Neural crest cell (in vitro differentiated cells): Measurements from ENCODE around the gene IWS1. TPM values are rescaled to one million over a fixed set of nuclear protein-coding genes. Genes with fewer than 3 reads are reported as not detected.

ENCODE experiments used
- DNase-seq: peaks from one replicate; pipeline ENCODE4 v3.0.0; 2021; ENCODE audit warnings: low read depth, mixed read lengths, low spot score
- H3K27ac Mint-ChIP-seq: one replicate; pipeline ENCODE4 v1.8.0; 2021; ENCODE audit warnings: mild to moderate bottlenecking, mixed read lengths; ENCODE audit not compliant: unreplicated experiment
- H3K27me3 Mint-ChIP-seq: 2 replicates; pipeline ENCODE4 v1.8.0; 2021; ENCODE audit warnings: low read depth, mild to moderate bottlenecking, mixed read lengths
- H3K36me3 Mint-ChIP-seq: 2 replicates; pipeline ENCODE4 v1.8.0; 2021; ENCODE audit warnings: low read depth, mild to moderate bottlenecking, mixed read lengths
- H3K4me1 Mint-ChIP-seq: 2 replicates; pipeline ENCODE4 v1.8.0; 2021; ENCODE audit warnings: mixed read lengths
- H3K4me3 Mint-ChIP-seq: one replicate; pipeline ENCODE4 v1.8.0; 2021; ENCODE audit warnings: mild to moderate bottlenecking, mixed read lengths
- H3K9me3 Mint-ChIP-seq: 2 replicates; pipeline ENCODE4 v1.8.0; 2021; ENCODE audit warnings: mixed read lengths
- CTCF ChIP-seq: fragments of 200-600 bp; sonication (generic); conservative IDR thresholded peaks from 2 replicates; pipeline ENCODE4 v1.5.0; 2021; ENCODE audit warnings: antibody characterized with exemption, mild to moderate bottlenecking
- total RNA-seq: library from RNA; stranded (reverse); gene quantifications from 2 replicates; pipeline ENCODE4 v1.2.1, GENCODE V29; 2021

IWS1 gene
- total RNA-seq, 1 donor from 2014 or later: 63.0 TPM

- H3K4me1 Mint-ChIP-seq: peaks cover 12% of the 10 kb centered on the region
- no peak for DNase-seq
- no peaks in the 10 kb centered on the region for H3K27me3 Mint-ChIP-seq
- no peaks in the 10 kb centered on the region for H3K9me3 Mint-ChIP-seq
- no peak overlapping the region for H3K27ac Mint-ChIP-seq
- no peak for TF ChIP-seq CTCF
- peaks cover 38% of the 10 kb centered on the region for H3K36me3 Mint-ChIP-seq
- H3K4me3 Mint-ChIP-seq: no peak overlapping the region
Observed at GRCh38 chr2:127485694-127486071, 40.6 kb downstream of the IWS1 start.

GRCh38 chr2:127485051-127485693 lies 41.1 kb downstream of the IWS1 start:
- TF ChIP-seq CTCF: no peak
- Mint-ChIP-seq H3K27ac (no peak overlapping the region), H3K27me3 (no peaks in the 10 kb centered on the region), H3K4me1 (peaks cover 18% of the 10 kb centered on the region), H3K36me3 (peaks cover 38% of the 10 kb centered on the region), H3K4me3 (peak overlapping the region; percentile 8), H3K9me3 (no peaks in the 10 kb centered on the region)
- DNase-seq: no peak

- Mint-ChIP-seq H3K9me3 (no peaks in the 10 kb centered on the region), H3K27me3 (no peaks in the 10 kb centered on the region), H3K27ac (no peak overlapping the region), H3K4me1 (peaks cover 28% of the 10 kb centered on the region), H3K36me3 (peaks cover 25% of the 10 kb centered on the region), H3K4me3 (no peak overlapping the region)
- TF ChIP-seq CTCF: no peak
- DNase-seq: no peak
Observed at GRCh38 chr2:127482031-127482430, 44.3 kb downstream of the IWS1 start.

- Mint-ChIP-seq H3K36me3 (peaks cover 32% of the 10 kb centered on the region), H3K9me3 (peaks cover 9% of the 10 kb centered on the region), H3K27me3 (no peaks in the 10 kb centered on the region), H3K4me1 (peaks cover 28% of the 10 kb centered on the region), H3K27ac (no peak overlapping the region), H3K4me3 (no peak overlapping the region)
- no peak for DNase-seq
- TF ChIP-seq CTCF: no peak
Observed at GRCh38 chr2:127479866-127480743, 46.2 kb downstream of the IWS1 start.

GRCh38 chr2:127479219-127479825 lies 47.0 kb downstream of the IWS1 start:
- Mint-ChIP-seq H3K9me3 (peaks cover 9% of the 10 kb centered on the region), H3K36me3 (peaks cover 26% of the 10 kb centered on the region), H3K27ac (no peak overlapping the region), H3K4me1 (peaks cover 28% of the 10 kb centered on the region), H3K27me3 (no peaks in the 10 kb centered on the region), H3K4me3 (no peak overlapping the region)
- no peak for DNase-seq
- peak; percentile 81 for TF ChIP-seq CTCF
